ENCODE results near the gene IL1F10.

IL1F10 gene

GRCh38 chr2:113111823-113112287, 44.1 kb downstream of the IL1F10 start:
- H3K4me3 ChIP-seq (ENCODE audit: low read length): no peak overlapping the region
- TF ChIP-seq CTCF (conservative IDR thresholded peaks at IDR 0.05; ENCODE audit: low read length): no peak
- DNase-seq (ENCODE audit: low read depth): no peak

GRCh38 chr2:113112441-113112840, 44.7 kb downstream of the IL1F10 start:
- no peak overlapping the region for H3K4me3 ChIP-seq (ENCODE audit: low read length)
- no peak for DNase-seq (ENCODE audit: low read depth)
- TF ChIP-seq CTCF (conservative IDR thresholded peaks at IDR 0.05; ENCODE audit: low read length): no peak

GRCh38 chr2:113112871-113113270, 45.1 kb downstream of the IL1F10 start:
- DNase-seq (ENCODE audit: low read depth): no peak
- no peak overlapping the region for H3K4me3 ChIP-seq (ENCODE audit: low read length)
- no peak for TF ChIP-seq CTCF (conservative IDR thresholded peaks at IDR 0.05; ENCODE audit: low read length)

GRCh38 chr2:113113807-113114206, 46.0 kb downstream of the IL1F10 start:
- DNase-seq (ENCODE audit: low read depth): no peak
- no peak for TF ChIP-seq CTCF (conservative IDR thresholded peaks at IDR 0.05; ENCODE audit: low read length)
- no peak overlapping the region for H3K4me3 ChIP-seq (ENCODE audit: low read length)

GRCh38 chr2:113114224-113114945, 46.6 kb downstream of the IL1F10 start:
- no peak for DNase-seq (ENCODE audit: low read depth)
- no peak for TF ChIP-seq CTCF (conservative IDR thresholded peaks at IDR 0.05; ENCODE audit: low read length)
- H3K4me3 ChIP-seq (ENCODE audit: low read length): no peak overlapping the region

GRCh38 chr2:113114996-113115395, 47.2 kb downstream of the IL1F10 start:
- DNase-seq (ENCODE audit: low read depth): no peak
- H3K4me3 ChIP-seq (ENCODE audit: low read length): no peak overlapping the region
- no peak for TF ChIP-seq CTCF (conservative IDR thresholded peaks at IDR 0.05; ENCODE audit: low read length)

Measured in AG10803 (cell line).